Astrocyte (in vitro differentiated cells and primary cell): ENCODE measurements around the gene USHBP1.

ENCODE experiments used
- EZH2 ChIP-seq: IDR thresholded peaks from 2 replicates; pipeline ENCODE4 v1.6.1; 2012; ENCODE audit warnings: mild to moderate bottlenecking, low read length, inconsistent platforms; ENCODE audit not compliant: insufficient read depth
- TF ChIP-seq, protein P1 (sequence below): IDR thresholded peaks from 2 replicates; pipeline ENCODE4 v1.5.1; 2011; ENCODE audit warnings: low read depth, mild to moderate bottlenecking, inconsistent platforms, low read length, moderate library complexity; ENCODE audit not compliant: insufficient read depth

DNA sequence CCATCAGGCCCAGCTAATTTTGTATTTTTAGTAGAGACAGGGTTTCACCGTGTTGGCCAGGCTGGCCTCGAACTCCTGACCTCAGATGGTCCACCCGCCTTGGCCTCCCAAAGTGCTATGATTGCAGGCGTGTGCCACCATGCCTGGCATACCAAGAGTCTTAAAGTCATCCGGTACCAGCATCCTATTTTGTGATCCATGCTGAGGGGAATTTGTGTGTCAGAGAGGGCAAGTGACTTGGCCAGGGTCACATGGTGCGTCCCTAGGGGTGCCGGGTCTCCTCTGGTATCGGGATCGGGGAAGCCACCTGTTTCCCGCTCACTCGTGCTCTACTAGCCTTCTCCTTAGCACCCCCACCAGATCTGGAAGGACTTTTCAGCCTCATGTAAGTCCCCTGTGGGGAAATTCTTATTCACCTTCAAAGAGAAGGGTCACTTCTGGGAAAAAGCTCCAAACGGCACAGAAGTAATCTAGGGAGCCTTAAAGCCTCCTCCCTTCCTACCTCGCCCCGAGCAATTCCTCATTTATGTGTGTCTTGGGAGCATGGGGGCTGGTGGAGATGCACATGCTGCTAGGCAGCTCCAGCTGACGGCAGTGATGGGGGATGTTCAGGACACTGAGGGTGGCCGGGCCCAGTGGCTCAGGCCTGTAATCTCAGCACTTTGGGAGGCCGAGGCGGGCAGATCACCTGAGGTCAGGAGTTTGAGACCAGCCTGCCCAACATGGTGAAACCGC, 11.1 kb upstream of the USHBP1 start:
- TF ChIP-seq, protein P1, sequence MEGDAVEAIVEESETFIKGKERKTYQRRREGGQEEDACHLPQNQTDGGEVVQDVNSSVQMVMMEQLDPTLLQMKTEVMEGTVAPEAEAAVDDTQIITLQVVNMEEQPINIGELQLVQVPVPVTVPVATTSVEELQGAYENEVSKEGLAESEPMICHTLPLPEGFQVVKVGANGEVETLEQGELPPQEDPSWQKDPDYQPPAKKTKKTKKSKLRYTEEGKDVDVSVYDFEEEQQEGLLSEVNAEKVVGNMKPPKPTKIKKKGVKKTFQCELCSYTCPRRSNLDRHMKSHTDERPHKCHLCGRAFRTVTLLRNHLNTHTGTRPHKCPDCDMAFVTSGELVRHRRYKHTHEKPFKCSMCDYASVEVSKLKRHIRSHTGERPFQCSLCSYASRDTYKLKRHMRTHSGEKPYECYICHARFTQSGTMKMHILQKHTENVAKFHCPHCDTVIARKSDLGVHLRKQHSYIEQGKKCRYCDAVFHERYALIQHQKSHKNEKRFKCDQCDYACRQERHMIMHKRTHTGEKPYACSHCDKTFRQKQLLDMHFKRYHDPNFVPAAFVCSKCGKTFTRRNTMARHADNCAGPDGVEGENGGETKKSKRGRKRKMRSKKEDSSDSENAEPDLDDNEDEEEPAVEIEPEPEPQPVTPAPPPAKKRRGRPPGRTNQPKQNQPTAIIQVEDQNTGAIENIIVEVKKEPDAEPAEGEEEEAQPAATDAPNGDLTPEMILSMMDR, result no peak
- no peak for TF ChIP-seq EZH2
